Bronchial epithelial cell (primary cell): Measurements from ENCODE around the gene F10. TPM values are rescaled to one million over a fixed set of nuclear protein-coding genes. Genes with fewer than 3 reads are reported as not detected.
"Not testable (repeated sequence)": the region's sequence is repeated elsewhere in the genome, so short reads cannot be mapped to it uniquely, and the experiment has no call there.

ENCODE experiments used
- DNase-seq: peaks from one replicate; pipeline ENCODE4 v3.0.0-alpha.2; 2010; ENCODE audit warnings: low read depth
- FAIRE-seq: peaks from 2 replicates; lab custom pipeline; 2011; peaks lifted over from hg19 to GRCh38; lab: Jason Lieb, UNC
- H3K27me3 ChIP-seq: 2 replicates; pipeline ENCODE4 v1.5.1; 2011; ENCODE audit warnings: low read length; ENCODE audit not compliant: control insufficient read depth, insufficient read depth
- H3K36me3 ChIP-seq: 2 replicates; pipeline ENCODE4 v1.5.1; 2011; ENCODE audit warnings: low read length; ENCODE audit not compliant: control insufficient read depth, insufficient read depth
- H3K4me3 ChIP-seq: 2 replicates; pipeline ENCODE4 v1.5.1; 2011; ENCODE audit warnings: mild to moderate bottlenecking, low read depth, low read length, control low read depth
- total RNA-seq: library from RNA; depleted of rRNA; stranded (reverse); fragments of >200 nt; gene quantifications from 2 replicates; pipeline ENCODE4 v1.2.1, GENCODE V29; 2014
- TF ChIP-seq, protein P1 (sequence below): IDR thresholded peaks from 2 replicates; pipeline ENCODE4 v1.5.1; 2011; ENCODE audit warnings: mild to moderate bottlenecking, moderate library complexity, low read length, control low read depth, inconsistent platforms; ENCODE audit not compliant: insufficient read depth, severe bottlenecking

Gene F10
- total RNA-seq, 1 donor from 2014 or later: 0.26 TPM

DNA sequence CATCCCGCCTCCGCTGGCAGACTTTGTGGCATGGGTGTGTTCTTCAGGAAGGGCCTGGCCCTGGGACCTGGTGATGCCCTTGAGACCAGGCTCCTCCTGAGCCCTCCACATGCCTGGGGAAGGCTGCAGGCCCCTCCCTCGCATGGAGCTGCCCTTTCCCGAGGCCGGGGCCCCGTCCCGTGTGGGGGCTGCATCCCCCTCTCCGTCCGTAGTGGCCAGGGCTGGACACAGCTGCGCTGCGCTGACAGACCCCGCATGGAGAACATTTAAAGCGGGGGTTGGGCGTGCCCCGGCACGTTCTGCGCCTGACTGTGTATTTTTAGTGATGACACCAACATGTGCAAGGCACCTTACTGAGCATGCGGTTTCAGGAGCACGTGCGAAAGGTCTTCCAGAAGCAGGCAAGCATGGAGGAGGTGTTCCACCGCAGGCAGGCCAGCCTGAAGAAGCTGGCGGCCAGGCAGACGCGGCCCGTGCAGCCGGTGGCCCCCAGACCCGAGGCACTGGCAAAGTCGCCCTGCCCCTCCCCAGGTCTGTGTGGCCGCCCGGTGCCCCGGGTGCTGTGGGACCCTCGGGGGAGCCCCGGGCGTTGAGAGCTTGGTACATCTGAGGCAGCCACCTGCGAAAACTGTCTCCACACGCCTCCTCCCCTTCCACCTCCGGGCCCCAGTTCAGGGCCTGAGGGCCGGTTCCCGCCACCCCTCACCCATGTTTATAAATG, 45.8 kb upstream of the F10 start:
- FAIRE-seq (no peak), DNase-seq (no peak)
- TF ChIP-seq, protein P1, sequence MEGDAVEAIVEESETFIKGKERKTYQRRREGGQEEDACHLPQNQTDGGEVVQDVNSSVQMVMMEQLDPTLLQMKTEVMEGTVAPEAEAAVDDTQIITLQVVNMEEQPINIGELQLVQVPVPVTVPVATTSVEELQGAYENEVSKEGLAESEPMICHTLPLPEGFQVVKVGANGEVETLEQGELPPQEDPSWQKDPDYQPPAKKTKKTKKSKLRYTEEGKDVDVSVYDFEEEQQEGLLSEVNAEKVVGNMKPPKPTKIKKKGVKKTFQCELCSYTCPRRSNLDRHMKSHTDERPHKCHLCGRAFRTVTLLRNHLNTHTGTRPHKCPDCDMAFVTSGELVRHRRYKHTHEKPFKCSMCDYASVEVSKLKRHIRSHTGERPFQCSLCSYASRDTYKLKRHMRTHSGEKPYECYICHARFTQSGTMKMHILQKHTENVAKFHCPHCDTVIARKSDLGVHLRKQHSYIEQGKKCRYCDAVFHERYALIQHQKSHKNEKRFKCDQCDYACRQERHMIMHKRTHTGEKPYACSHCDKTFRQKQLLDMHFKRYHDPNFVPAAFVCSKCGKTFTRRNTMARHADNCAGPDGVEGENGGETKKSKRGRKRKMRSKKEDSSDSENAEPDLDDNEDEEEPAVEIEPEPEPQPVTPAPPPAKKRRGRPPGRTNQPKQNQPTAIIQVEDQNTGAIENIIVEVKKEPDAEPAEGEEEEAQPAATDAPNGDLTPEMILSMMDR: no peak
- Histone ChIP-seq H3K27me3 (no peaks in the 10 kb centered on the region), H3K4me3 (no peak overlapping the region), H3K36me3 (no peaks in the 10 kb centered on the region)

DNA sequence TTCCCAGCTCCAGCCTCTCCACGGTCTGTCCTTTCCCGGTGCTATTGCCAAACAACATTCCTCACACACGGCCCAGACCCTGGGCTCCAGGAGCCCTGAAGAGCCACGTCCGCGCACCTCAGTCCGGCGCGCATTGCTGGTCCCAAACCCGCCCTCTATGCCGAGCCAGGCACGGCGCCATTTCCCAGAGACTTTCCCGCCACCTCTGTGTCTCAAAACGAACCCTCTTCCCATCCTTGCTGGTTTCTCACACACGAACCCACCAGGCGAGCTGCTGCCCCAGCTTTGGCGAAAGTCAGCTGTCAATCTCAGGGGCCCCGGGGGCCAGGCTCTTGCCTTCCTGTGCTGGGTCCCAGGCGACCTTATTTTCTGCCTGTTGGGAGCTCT, 45.0 kb upstream of the F10 start:
- Histone ChIP-seq H3K36me3 (no peaks in the 10 kb centered on the region), H3K27me3 (no peaks in the 10 kb centered on the region), H3K4me3 (no peak overlapping the region)
- TF ChIP-seq, protein P1: no peak
- no peak for FAIRE-seq
- no peak for DNase-seq

DNA sequence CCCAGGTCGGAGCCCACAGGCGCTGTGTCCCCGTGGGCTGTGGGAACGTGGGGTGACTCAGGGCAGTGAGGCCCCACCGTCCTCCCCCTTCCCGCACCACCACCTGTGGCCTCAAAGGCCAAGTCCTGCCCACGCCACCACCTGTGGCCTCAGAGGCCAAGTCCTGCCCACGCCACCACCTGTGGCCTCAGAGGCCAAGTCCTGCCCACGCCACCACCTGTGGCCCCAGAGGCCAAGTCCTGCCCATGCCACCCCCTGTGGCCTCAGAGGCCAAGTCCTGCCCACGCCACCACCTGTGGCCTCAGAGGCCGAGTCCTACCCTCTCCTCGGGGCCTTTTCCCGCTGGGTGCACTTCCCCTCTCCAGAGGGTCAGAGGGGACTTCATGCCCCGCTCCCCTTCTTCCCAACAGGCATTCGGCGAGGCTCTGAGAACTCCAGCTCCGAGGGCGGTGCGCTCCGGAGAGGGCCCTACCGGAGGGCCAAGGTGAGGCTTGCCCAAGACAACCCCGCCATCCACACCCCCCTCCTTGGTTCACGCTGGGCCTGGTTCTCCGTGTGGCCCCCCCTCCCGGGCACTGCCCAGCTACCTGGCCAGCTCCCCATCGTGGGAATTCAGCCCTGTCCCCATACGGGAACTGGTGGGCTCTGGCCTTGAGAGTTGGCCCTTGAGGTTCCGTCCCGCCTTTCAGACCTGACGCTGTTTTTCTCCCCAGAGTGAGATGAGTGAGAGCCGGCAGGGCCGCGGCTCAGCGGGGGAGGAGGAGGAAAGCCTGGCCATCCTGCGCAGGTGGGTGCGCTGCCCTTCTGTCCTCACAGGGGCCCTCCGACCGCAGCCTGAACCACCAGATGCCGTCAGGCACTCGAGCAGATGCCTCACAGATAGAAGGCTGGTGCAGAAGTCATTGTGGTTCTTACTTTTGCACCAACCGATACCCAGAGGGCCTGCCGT, 44.4 kb upstream of the F10 start:
- Histone ChIP-seq H3K4me3 (no peak overlapping the region), H3K36me3 (no peaks in the 10 kb centered on the region), H3K27me3 (no peaks in the 10 kb centered on the region)
- FAIRE-seq (no peak), DNase-seq (no peak)
- TF ChIP-seq, protein P1: no peak

DNA sequence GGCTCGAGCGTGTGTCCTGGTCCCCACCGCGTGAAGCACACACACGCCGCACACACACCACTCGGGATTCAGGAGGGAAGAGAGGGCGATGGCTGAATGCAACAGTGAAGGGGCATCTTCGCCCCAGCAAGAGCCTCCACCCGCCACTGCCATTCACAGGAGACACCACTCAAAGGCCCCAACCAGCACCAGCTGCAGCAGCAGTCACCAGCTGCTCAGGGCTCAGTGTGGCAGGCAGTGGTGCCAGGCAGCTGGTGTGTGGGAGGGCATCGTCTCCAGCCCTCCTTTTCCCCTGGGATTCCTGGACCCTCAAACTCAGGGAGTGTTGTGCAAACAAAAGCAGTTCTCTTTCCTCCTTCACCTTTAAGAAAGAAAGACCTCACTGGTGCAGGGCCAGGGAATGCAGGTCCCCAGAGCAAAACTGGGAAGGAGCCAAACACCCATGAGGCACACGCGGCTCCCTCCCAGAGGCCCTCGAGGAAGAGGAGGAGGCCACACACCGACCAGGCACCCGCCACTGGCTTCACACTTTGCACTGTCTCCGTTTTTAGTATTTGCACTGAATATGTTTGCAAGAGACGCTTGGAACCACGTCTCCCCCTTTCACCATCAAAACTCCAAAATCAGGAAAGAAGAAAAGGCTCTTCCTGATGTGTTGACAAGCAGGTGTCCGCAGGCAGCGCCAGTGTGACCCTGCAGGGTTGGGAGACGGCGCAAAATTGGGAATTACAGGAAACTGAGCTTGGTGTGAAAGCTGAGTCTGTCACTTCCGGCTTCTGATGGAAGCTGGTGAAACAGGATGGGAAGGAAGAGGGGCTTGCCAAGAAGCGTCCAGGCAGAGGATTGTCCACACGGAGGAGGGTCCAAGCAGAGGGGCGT, 43.5 kb upstream of the F10 start:
- no peak for FAIRE-seq
- TF ChIP-seq, protein P1: no peak
- H3K27me3 ChIP-seq: no peaks in the 10 kb centered on the region
- no peaks in the 10 kb centered on the region for H3K36me3 ChIP-seq
- no peak overlapping the region for H3K4me3 ChIP-seq
- DNase-seq: no peak

DNA sequence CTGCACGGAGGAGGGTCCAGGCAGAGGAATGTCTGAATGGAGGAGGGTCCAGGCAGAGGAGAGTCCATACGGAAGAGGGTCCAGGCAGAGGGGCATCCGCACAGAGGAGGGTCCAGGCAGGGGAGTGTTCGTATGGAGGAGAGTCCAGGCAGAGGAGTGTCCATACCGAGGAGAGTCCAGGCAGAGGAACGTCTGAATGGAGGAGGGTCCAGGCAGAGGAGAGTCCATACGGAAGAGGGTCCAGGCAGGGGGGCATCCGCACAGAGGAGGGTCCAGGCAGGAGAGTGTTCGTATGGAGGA, 42.9 kb upstream of the F10 start:
- FAIRE-seq: peak; percentile 99

More for the DNA sequence above, 42.9 kb upstream of the F10 start:
- H3K27me3 ChIP-seq, H3K36me3 ChIP-seq, DNase-seq, H3K4me3 ChIP-seq: not testable (repeated sequence)
